CD14-positive monocyte (primary cell): ENCODE results near the gene PPP1R1B. TPM values are rescaled to one million over a fixed set of nuclear protein-coding genes. Genes with fewer than 3 reads are reported as not detected.

ENCODE experiments used
- DNase-seq, 3 donors: peaks; one replicate each; pipeline ENCODE4 v3.0.0-alpha.2; 2011 to 2022
- H2AFZ ChIP-seq: 2 replicates; pipeline ENCODE4 v1.6.0; 2012; ENCODE audit warnings: mild to moderate bottlenecking, low read depth, low read length, inconsistent platforms; ENCODE audit not compliant: insufficient read depth, poor library complexity, severe bottlenecking
- H3K27ac ChIP-seq, 2 donors: 1 replicate in 1 of 2; 2 replicates in 1 of 2; pipeline ENCODE4 v1.5.1; 2012 to 2013; ENCODE audit warnings: low read length in 2 of 2, control low read depth in 1 of 2, inconsistent platforms in 1 of 2, low read depth in 1 of 2, mild to moderate bottlenecking in 1 of 2
- H3K27me3 ChIP-seq, 2 donors: one replicate each; pipeline versions ENCODE4 v1.6.0 to v1.6.1; 2011 to 2013; ENCODE audit warnings: low read length in 2 of 2; ENCODE audit not compliant: control insufficient read depth in 2 of 2, insufficient read depth in 2 of 2
- H3K36me3 ChIP-seq, 2 donors: replicated peaks in 1 of 2; 1 replicate in 1 of 2; 2 replicates in 1 of 2; pipeline versions ENCODE4 v1.5.1 to v1.6.1; 2012 to 2013; ENCODE audit warnings: low read length in 2 of 2, control low read depth in 1 of 2, inconsistent platforms in 1 of 2, mild to moderate bottlenecking in 1 of 2; ENCODE audit not compliant: insufficient read depth in 2 of 2, control insufficient read depth in 1 of 2
- H3K4me1 ChIP-seq, 2 donors: 1 replicate in 1 of 2; 2 replicates in 1 of 2; pipeline versions ENCODE4 v1.5.1 to v1.6.1; 2012 to 2013; ENCODE audit warnings: low read length in 2 of 2, control low read depth in 1 of 2, inconsistent platforms in 1 of 2, mild to moderate bottlenecking in 1 of 2, moderate library complexity in 1 of 2; ENCODE audit not compliant: insufficient read depth in 2 of 2, control insufficient read depth in 1 of 2
- H3K4me2 ChIP-seq: replicated peaks from 2 replicates; pipeline ENCODE3; 2012; ENCODE audit warnings: low read length, moderate library complexity, mild to moderate bottlenecking; ENCODE audit not compliant: poor library complexity, severe bottlenecking; ENCODE audit errors: extremely low read depth
- H3K4me3 ChIP-seq, 3 experiments: fragments of 200-600 bp in 1 of 3; sonication (generic) in 1 of 3; replicated peaks in 1 of 3; 1 replicate in 2 of 3; 2 replicates in 1 of 3; pipeline ENCODE4 v1.5.1; 2011 to 2013; ENCODE audit warnings: low read length in 3 of 3, mild to moderate bottlenecking in 3 of 3, control low read depth in 2 of 3, low read depth in 2 of 3, inconsistent platforms in 1 of 3, moderate library complexity in 1 of 3
- H3K79me2 ChIP-seq: 2 replicates; pipeline ENCODE4 v1.6.0; 2012; ENCODE audit warnings: mild to moderate bottlenecking, control low read depth, inconsistent platforms, low read length, moderate library complexity; ENCODE audit not compliant: insufficient read depth
- H3K9ac ChIP-seq: 2 replicates; pipeline ENCODE4 v1.6.0; 2017; ENCODE audit warnings: low read length, mild to moderate bottlenecking; ENCODE audit not compliant: insufficient read depth, poor library complexity, severe bottlenecking
- H3K9me3 ChIP-seq, 2 donors: replicated peaks in 1 of 2; 1 replicate in 1 of 2; 2 replicates in 1 of 2; pipeline versions ENCODE4 v1.5.1 to v1.6.1; 2012 to 2013; ENCODE audit warnings: low read length in 2 of 2, control low read depth in 1 of 2; ENCODE audit not compliant: control insufficient read depth in 1 of 2, insufficient read depth in 1 of 2
- H4K20me1 ChIP-seq: 2 replicates; pipeline ENCODE4 v1.6.0; 2012; ENCODE audit warnings: mild to moderate bottlenecking, low read length, control low read depth, moderate library complexity; ENCODE audit not compliant: insufficient read depth
- H3K27ac Mint-ChIP-seq, 7 donors: one replicate each; pipeline ENCODE4 v1.8.0; 2020; ENCODE audit warnings: mild to moderate bottlenecking in 7 of 7, mixed read lengths in 7 of 7, moderate library complexity in 6 of 7, inconsistent platforms in 2 of 7
- H3K27me3 Mint-ChIP-seq, 3 donors: one replicate each; pipeline ENCODE4 v1.8.0; 2021 to 2022; ENCODE audit warnings: low read depth in 3 of 3, mild to moderate bottlenecking in 3 of 3, mixed read lengths in 3 of 3, moderate library complexity in 3 of 3, inconsistent platforms in 1 of 3
- H3K36me3 Mint-ChIP-seq, 2 donors: one replicate each; pipeline ENCODE4 v1.8.0; 2020; ENCODE audit warnings: mixed read lengths in 2 of 2, inconsistent platforms in 1 of 2, mild to moderate bottlenecking in 1 of 2
- H3K4me1 Mint-ChIP-seq: one replicate; pipeline ENCODE4 v1.8.0; 2020; ENCODE audit warnings: mild to moderate bottlenecking, mixed read lengths
- H3K4me3 Mint-ChIP-seq, 2 donors: one replicate each; pipeline ENCODE4 v1.8.0; 2020; ENCODE audit warnings: mild to moderate bottlenecking in 2 of 2, mixed read lengths in 2 of 2, moderate library complexity in 1 of 2
- H3K9me3 Mint-ChIP-seq, 7 donors: one replicate each; pipeline ENCODE4 v1.8.0; 2020 to 2022; ENCODE audit warnings: mixed read lengths in 7 of 7, mild to moderate bottlenecking in 6 of 7, moderate library complexity in 6 of 7, inconsistent platforms in 2 of 7
- CTCF ChIP-seq: fragments of 200-600 bp; IDR thresholded peaks from one replicate; pipeline ENCODE4 v1.8.0; 2022; ENCODE audit warnings: antibody characterized with exemption, mild to moderate bottlenecking
- WGBS: methylation state at CpG from one replicate; pipeline ENCODE4 v1.1.5; 2013; ENCODE audit warnings: missing lambda C conversion rate; ENCODE audit not compliant: insufficient coverage; 5-methylcytosine and 5-hydroxymethylcytosine counted together
- intact Hi-C, 2 donors: fragments of 100-400 bp; cut with micrococcal nuclease; formaldehyde crosslinking; loops; one replicate each; pipeline versions ENCODE4 v1.15.0 to v1.15.1; 2023
- polyA plus RNA-seq, 3 donors: library from polyadenylated mRNA; depleted of rRNA in 1 of 3; unstranded in 2 of 3; stranded (reverse) in 1 of 3; fragments of 300-500 nt in 2 of 3; fragments of >200 nt in 1 of 3; fragmentation: Illumina TruSeq in 2 of 3; gene quantifications; 1 replicate in 2 of 3; 2 replicates in 1 of 3; pipeline ENCODE4 v1.2.3, GENCODE V29; 2012 to 2021

The PPP1R1B gene
- polyA plus RNA-seq, 3 donors, result 0.05 TPM; not detected in 2

GRCh38 chr17:39599004-39599664 is 27.6 kb upstream of the PPP1R1B start:
- Histone ChIP-seq H3K9me3 (peaks cover 0 to 48% of the 10 kb centered on the region in 2 donors), H4K20me1 (no peaks in the 10 kb centered on the region), H3K4me3 (no peak overlapping the region), H3K27me3 (peaks cover 91 to 98% of the 10 kb centered on the region in 2 donors), H2AFZ (no peak overlapping the region), H3K9ac (no peak overlapping the region), H3K36me3 (no peaks in the 10 kb centered on the region), H3K79me2 (no peaks in the 10 kb centered on the region), H3K4me2 (no peak overlapping the region), H3K27ac (no peak overlapping the region), H3K4me1 (peaks cover 0 to 3% of the 10 kb centered on the region in 2 donors)
- TF ChIP-seq CTCF, result no peak
- peak overlapping the region in 1 of 2 donors; percentile 75 for H3K4me3 Mint-ChIP-seq
- no peak for DNase-seq
- peaks cover 0 to 33% (median 7%) of the 10 kb centered on the region in 7 donors for H3K9me3 Mint-ChIP-seq
- peaks cover 12% of the 10 kb centered on the region for H3K4me1 Mint-ChIP-seq
- 2% methylated on average over 16 of the region's 36 CpGs for WGBS
- intact Hi-C loops, result no loop called here
- peaks cover 98 to 100% (median 99%) of the 10 kb centered on the region in 3 donors for H3K27me3 Mint-ChIP-seq
- peaks cover 0 to 6% of the 10 kb centered on the region in 2 donors for H3K36me3 Mint-ChIP-seq
- H3K27ac Mint-ChIP-seq, result no peak overlapping the region

- intact Hi-C loops, result no loop called here
- no peak overlapping the region for H3K27ac ChIP-seq
- no peaks in the 10 kb centered on the region for H3K36me3 ChIP-seq
- WGBS, result 2% methylated on average over 21 of the region's 28 CpGs
- no peaks in the 10 kb centered on the region for H4K20me1 ChIP-seq
- H3K79me2 ChIP-seq, result no peaks in the 10 kb centered on the region
- Mint-ChIP-seq H3K36me3 (peaks cover 0 to 6% of the 10 kb centered on the region in 2 donors), H3K9me3 (peaks cover 0 to 37% (median 7%) of the 10 kb centered on the region in 7 donors), H3K27ac (no peak overlapping the region), H3K27me3 (peaks cover 96 to 100% (median 99%) of the 10 kb centered on the region in 3 donors), H3K4me3 (peak overlapping the region in 1 of 2 donors; percentile 63), H3K4me1 (peaks cover 13% of the 10 kb centered on the region)
- no peak overlapping the region for H3K4me2 ChIP-seq
- TF ChIP-seq CTCF, result no peak
- no peak for DNase-seq
- H3K9ac ChIP-seq, result no peak overlapping the region
- peaks cover 0 to 48% of the 10 kb centered on the region in 2 donors for H3K9me3 ChIP-seq
- no peak overlapping the region for H2AFZ ChIP-seq
- H3K27me3 ChIP-seq, result peaks cover 92 to 100% of the 10 kb centered on the region in 2 donors
- H3K4me1 ChIP-seq, result peaks cover 0 to 3% of the 10 kb centered on the region in 2 donors
- H3K4me3 ChIP-seq, result no peak overlapping the region
These were observed 27.0 kb upstream of the PPP1R1B start for GRCh38 chr17:39599665-39600231.
